A204.1 (cell line): ENCODE results near the gene PIK3R6.

Experiments used
- FAIRE-seq: peaks from 2 replicates; lab custom pipeline; 2012; peaks lifted over from hg19 to GRCh38; lab: Jason Lieb, UNC

Gene PIK3R6

DNA sequence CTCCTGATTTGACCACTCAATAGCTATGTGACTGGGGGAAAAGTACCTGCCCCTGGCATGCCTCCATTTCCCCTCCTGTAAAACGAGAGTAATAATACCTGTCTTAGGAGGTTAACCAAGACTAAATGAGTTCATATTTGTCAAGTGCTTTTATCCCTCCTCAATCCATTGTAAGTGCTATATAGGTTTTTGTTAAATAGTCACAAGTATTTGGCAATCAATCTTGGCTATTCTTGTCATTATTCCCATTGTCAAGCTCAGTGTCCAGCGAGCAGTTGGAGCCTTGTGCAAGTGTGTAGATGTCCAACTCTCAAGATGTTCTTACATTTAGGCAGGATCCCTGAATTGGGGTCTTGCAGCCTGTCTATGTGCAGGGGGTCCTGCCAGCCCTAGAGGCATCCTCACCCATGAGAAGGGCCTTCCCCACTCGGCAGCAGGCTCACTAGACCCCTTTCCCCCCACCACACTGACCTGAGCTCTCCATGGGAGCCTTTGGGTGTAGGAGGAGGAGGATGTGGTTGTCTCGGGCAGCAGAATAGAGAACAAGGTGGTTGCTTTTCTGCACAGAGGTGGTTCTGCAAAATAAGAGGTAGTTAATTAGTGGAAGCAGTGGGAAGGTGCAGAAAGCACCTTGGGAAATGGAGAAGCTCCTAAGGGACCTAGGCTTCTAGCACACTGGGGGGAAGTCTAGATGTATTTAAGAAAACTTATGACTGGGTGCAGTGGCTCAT, 18.0 kb downstream of the PIK3R6 start:
- FAIRE-seq = no peak

DNA sequence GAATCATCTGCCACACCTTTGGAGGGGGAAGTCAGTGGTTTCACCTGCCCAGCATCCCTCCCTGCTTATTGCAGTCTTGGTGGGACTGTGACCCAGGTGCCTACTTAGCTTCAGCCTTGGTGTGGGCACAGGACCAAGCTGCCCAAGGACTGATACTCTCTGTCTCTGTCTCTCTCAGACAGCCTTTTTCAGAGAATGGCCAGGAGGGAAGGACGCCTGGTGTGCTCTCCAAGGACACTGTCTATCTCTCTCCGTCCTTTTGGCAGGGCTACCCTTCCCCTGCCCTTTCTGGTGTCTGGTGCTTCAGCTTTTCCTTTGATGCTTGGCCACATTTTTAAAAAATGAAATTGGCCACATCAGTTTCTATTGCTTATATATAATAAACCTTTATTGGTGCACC, 19.6 kb downstream of the PIK3R6 start:
- FAIRE-seq = no peak

DNA sequence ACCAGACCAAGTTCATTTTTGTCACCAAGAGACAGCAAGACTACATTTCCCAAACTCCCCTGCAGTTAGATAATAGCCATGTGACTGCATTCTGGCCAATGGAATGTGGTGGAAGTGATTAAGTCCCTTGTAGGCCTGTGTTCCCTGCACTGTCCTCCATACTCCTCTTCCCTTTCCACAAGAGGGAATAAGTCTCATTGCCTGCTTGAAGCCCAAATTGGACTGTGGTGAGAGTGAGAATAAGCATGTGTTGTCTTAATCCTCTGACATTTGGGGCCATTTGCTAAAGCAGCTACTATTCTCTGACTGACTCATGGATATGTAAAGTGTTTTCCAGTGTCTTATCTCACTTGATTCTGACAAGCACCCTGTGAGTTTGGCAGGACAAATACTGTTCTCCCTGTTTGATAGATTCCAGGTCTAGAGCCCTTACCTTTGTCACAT, 20.7 kb downstream of the PIK3R6 start:
- FAIRE-seq = no peak

DNA sequence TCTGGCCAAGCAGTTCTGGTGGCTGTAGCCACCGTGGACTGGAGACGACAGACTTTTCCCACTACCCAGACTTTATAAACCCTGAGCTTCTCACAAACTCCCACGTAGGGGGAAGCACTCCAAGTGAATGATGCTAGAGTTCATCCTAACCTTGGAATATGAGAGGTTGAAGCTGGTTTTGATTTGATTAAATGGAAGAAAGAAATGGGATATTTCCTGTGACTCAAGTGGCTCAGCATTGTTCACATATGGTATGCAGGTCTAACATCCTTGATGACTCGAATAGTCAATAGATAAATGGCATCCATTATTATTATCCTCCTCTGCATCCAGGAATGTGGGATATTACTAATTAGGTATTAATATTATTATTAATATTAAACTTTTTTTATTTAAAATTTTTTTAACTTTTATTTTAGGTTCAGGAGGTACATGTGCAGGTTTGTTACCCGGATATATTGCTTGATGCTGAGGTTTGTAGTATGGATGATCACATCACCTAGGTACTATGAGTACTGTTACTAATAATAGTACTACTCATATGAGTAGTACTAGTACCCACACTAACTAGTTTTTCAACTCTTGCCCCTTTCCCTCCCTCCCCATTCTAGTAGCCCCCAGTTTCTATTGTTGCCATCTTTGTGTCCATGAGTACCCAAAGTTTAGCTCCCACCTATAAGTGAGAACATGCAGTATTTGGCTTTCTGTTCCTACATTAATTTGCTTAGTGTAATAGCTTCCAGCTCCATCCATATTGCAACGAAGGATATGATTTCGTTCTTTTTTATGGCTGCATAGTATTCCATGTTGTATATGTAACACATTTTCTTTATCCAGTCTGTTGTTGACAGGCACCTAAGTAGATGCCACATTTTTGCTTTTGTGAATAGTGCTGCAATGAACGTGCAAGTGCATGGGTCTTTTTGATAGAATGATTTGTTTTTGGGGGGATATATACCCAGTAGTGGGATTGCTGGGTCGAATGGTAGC, 22.9 kb downstream of the PIK3R6 start:
- FAIRE-seq = no peak

DNA sequence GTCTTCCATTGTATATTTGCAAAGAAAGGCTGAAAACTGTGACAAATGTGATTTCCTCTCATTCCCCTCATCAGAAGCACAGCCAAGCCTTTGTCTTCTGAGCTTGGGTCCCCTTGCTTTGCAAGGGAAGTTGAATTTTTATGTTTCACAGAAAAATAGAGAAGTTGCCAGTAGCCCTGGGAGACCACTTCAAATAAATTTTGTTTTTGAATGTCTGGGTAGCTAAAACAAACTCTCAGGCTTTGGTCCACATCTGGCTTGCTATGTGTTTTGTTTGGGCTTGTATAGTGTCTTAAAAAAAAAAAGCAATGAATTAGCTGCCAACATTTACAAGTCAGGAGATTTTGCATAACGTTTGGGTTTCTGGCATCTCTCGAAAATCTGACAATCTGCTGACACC, 24.1 kb downstream of the PIK3R6 start:
- FAIRE-seq = no peak

DNA sequence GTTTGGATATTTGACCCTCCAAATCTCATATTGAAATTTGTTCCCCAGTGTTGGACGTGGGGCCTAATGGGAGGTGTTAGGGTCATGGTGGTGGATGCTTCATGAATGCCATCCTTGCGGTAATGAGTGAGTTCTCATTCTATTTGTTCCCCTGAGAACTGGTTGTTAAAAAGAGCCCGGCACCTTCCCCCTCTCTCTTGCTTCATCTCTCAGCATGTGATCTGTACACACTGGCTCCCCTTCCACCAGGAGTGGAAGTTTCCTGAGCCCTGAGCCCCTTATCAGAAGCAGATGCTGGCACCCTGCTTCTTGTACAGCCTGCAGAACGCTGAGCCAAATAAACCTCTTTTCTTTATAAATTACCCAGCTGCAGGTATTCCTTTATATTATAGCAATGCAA, 25.6 kb downstream of the PIK3R6 start:
- no peak for FAIRE-seq

DNA sequence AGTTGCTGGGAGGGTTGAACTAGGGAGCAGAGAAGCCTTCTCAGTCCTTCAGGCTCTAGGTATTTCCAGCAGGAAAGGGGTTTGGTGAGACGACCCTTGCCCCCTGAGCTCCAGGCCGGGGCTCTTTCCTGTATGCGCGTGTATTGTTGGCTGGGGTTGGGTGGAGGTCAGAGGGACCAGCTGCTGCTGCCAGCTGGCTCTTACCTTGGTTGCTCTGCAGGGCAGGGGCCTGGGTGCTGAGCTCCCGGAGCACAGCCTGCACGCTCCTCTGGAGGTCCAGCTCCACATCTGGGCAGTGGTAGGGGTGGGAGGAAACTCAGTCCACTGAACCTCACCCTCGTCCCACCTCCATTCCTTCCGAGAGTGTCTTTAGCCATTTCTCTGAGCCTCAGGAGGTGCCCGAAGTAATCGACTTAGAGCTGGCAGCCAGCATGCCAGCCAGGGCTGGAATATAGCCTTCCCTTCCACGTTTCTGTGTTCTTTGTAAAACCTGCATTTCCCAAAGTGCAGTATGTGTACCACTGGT, 28.0 kb downstream of the PIK3R6 start:
- no peak for FAIRE-seq

DNA sequence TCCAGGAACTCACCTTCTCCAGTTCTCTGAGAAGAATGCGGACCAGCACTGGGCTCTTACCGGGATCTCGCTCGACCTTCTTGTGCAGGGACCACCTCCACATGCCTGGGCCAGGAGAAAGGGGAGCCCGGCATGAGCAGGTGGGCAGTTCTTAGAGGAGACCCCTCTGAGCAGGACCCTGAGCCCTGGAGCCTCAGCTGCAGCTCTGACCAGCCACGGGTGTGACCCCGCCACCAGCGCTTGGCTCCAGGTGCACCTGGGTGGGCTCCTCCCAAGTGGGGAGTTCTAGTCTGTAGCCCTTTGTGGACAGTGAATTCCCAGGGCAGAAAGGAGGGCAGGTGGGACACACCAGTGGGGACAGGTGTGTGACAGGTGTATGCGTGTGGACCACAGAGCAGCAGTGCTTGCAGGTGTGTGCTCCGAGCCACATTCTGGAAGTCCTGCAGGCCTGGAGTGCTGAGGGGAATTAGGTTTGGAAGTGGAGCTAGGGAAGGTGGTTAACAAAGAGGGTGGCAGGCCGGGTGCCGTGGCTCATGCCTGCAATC, 28.9 kb downstream of the PIK3R6 start:
- no peak for FAIRE-seq

DNA sequence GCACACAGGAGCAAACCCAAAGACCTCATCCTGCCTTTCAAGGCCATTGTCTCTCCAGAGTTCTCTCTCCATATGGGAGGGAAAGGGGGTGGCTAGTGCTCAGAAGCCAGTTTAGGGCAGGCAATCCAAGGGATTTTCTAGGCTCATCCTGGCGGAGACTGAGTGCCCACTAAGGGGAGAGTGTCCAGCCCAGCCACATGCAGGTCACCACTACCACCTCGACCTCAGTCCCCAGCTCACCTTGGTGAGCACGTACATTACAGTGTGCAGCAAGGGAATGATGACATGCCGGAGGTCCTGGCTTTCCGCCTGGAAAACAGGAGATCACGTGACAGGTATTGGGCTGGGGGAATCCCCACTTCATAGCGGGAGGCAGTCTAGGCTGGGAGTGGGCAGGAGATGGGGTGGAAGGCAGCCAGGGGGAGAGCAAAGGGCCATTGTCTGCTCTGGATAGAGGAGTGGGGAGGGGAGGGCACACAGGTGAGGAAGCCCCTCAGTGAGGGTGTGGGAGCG, 29.9 kb downstream of the PIK3R6 start:
- no peak for FAIRE-seq

DNA sequence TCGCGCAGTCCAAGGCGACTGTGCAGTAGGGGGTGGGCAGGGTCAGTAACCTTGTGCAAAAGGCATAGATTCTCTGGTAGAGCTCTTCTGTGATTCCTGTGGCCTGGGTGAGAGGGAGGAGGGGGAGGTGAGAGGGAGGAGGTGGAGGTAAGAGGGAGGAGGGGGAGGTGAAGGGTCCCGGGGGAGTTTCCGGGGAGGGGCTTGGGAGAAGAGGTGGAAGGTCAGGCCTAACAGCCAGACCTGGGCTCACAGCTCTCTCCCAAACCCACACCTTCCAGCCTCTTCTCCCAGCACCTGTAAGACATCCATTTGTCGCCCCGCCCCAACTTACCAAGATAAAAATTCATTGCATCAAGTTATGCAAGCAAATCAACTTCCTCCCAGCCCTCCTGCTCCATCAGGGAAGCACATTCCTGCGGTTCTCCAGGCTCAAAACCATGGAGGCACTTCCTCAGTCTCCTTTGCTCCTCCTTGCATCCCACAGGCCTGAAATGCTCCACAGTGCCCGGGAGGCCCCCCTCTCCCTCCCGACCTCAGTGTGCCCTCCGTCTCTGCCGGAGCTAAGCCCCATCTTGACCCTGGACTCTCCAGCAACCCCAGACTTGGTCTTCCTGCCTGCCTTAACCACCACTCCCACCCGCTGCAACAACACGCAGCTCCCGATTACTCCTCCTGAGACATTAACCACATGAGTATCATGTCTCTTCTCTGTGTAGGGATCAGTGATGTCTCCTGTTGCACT, 30.5 kb downstream of the PIK3R6 start:
- no peak for FAIRE-seq

DNA sequence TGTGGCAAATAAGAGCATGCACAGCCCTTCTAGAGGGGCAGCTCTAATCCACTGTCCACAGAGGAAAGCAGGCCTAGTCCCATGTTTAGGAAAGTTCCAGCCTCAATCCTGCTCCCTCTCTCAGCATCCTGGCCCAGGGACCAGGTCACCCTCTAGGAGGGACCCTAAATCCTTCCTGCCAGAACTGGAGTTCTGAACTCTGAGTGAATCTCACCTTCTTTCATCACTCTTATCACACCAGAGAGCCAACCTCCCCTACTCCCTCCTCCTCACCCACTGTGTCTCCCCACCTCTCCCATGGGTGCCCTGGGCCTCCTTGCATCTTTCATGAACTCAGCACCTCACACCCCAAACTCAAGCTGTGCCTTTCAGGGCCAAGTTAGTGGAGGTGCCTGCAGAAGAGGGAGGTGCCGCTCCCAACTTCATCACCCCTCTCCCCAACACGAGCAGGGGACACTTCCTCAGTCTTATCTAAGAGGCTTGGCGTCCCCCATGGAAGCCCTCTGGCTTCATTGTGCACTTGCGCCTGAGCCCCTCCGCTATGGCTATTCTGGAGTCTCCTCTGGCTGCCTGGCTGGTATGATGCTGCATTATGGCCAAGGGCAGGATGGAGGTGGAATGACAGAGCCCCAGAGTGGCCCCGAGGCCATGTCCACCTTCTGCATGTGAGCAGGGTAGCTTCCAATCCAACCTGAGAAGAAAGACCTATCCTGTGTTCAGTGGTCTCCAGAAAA, 31.7 kb downstream of the PIK3R6 start:
- FAIRE-seq = no peak

DNA sequence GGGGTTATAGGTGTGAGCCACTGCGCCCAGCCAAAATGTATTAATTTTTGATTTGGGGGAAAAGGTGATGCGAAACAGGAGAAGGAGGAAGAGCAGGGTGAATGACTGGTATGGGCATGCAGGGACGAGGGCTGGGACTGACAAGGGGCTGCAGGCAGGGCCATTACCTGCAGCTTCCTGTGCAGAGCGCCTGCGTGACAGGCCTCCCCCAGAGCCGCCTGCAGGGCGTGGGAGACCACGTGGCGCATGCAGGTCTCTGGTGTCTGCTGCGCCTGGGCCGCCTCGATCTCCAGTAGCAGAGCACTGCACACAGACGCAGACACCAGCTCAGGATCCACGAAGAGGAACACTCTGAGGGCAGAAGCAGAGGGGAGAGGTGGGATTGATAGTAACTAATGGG, 32.4 kb downstream of the PIK3R6 start:
- no peak for FAIRE-seq

DNA sequence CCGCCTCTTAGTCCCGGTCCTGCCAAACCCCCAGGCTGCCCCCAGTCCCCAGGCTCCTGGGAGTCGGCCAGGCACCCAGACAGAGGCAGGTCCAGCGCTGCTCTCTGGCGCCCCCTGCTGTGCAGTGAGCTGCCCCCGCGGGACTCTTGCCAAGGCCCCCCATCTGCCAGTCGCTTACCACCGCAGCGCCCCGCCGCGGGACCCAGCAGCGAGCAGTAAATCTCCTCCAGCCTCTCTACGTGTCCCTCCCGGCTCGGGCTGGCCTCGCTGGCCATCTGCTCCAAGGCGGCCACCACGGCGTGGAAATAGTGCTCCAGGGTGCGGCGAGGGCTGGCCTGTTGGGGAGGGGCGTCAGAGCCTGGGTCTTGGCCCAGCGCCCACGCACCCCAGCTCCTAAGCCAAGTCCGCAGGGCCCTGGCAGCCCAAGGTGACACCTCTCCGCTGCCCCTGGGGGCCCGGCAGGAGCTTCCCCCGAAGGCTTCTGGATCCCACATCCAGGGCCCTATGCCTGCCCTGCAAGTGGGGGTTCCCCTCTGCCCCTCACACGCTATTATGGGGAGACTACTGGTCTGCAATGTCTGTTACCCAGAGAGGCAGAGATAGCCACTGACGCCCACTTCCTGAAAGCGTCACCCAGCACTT, 34.6 kb downstream of the PIK3R6 start:
- FAIRE-seq = no peak

DNA sequence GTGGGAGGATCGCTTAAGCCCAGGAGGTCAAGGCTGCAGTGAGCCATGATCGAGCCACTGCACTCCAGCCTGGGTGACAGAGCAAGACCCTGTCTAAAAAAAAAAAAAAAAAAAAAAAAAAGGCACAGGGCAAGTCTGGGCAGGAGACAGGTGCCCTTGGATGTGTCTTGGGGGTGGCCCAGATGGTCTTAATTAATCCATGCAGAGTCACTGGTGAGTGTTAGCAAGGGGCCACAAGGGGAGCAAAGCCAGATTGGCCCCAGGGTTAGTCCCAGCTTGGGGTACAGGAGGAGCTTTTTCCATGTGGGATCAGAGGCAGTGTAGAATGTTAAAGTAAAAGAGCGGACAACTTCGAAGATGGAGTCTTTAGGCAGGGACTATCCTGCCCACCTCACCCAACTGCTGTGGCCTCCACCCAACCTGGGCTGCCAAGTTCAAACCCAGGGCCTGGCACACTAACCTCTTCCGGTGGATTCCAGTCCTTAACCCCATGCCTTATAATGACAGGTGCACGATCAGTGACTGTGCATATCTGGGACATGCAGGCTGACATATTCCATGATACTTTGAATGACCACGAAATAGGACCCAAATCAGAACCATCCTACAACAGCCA, 36.1 kb downstream of the PIK3R6 start:
- no peak for FAIRE-seq

DNA sequence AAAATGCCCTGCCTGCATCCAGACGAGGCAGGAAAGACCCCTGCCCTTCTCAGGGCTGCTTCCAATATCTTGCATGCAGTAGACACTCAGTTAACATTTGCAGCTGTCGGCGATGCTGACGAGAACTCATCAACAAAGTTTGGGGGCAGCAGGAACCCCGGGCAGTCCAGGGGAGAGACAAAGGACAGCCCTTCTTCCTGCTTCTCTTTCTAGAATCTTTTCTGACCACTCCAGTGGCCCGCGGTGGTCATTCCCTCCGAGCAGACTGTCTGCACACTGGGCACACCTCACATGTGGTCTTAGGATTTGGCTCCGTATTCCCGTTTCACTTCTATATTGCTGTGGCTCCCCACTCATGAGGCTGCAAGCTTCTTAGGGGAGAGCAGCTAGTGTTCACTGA, 37.3 kb downstream of the PIK3R6 start:
- FAIRE-seq = no peak

DNA sequence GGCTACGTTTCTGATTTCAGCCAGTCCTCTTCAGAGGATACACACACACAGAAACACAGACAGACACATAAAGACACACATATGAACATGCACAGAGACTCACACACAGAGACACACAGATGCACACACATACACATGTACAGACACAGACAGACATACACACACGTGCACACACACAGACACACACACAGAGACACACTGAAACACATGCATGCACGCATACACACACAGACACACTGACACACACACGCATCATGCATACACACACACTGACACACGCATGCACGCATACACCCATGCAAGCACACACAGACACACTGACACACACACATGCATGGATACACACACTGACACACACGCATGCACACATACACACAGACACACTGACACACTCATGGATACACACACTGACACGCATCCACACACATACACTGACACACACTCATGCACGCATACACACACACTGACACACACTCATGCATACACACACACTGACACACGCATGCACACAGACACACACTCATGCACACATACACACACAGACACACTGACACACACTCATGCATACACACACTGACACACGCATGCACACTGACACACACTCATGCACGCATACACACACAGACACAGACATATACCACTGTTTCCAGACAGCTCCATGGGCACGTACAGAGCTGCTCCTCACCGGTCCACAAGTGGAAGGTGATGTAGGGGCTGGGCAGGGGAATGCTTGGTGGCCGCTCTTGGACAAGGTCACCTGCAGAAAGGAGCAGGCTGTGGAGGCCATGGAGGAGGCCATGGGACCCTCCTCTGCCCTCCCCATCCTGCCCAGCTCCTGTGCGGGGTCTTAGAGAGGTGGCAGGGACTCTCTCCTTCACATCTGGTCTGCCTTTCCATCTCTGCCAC, 38.2 kb downstream of the PIK3R6 start:
- FAIRE-seq = no peak

DNA sequence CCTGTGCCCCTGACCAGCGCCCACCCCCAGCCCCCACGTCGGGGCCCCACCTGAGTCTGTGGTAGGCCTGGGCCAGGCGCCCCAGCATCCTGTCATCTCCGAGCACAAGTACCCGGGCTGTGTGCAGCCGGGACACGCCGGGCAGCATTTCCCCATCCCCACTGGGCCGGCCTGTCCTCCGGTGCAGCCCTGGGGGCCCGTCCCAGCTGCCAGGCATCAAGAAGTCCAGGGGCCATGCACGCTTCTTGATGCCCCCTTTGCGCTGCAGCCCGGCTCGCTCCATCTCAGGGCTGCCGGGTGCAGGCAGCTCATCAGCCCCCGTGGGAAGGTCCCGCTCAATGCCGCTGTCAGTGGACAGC, 39.0 kb downstream of the PIK3R6 start:
- no peak for FAIRE-seq

DNA sequence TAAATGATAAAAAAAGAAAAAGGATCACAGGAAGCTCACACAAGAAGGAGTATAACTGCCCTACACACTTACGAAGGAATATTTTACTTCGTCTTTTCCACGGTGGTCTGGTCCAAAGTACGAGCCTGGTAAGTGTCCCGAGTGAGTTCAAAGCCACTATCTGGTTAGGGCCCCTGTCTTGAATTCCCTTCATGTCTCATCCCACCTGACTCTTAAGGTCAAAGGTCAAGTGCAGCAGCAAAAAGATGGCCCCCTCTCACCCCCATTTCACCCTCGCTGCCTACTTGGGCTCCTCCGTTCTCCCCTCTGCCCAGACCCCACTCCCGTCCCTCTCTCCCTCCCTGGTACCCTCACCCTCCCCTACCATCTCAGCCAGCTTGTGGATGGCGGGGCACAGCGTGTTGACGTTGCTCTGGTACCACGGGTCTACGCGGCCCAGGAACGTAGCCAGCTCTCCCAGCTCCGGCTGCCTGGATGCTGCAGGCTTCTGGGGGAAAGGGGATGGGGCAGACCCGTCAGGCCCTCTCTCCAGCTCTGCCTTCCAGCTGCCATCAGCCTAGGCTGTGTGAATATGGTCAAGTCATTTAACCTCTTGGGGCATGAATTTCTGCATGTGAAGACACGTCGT, 40.6 kb downstream of the PIK3R6 start:
- no peak for FAIRE-seq

DNA sequence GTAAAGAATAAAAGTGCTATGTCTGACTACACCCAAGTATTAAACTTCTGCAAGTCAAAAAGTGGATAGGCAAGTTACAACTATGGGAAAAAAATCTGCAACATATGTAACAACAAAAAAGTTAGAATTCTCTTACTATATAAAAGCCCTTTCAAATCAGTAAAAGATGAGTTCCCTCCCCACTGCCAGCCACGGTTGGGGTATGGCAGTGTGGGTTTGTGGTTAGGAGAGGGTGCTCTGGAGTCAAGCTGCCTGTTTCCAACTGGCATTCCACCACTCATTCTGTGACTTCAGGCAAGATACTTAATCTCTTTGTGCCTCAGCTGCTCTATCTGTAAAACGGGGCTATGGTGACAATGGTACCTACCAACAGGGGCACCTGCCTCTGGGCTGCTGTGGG, 41.7 kb downstream of the PIK3R6 start:
- FAIRE-seq = no peak
